IPS DF 4.7 (cell line): Measurements from ENCODE around the gene MRRF.
"Not testable (repeated sequence)": the region's sequence is repeated elsewhere in the genome, so short reads cannot be mapped to it uniquely, and the experiment has no call there.

Experiments used
- DNase-seq: peaks from one replicate; pipeline ENCODE4 v3.0.0-alpha.2; 2013; ENCODE audit warnings: low spot score; ENCODE audit errors: extremely low read depth

MRRF gene

GRCh38 chr9:122354536-122355199 lies 90.0 kb downstream of the MRRF start:
- DNase-seq: no peak

- no peak for DNase-seq
Observed at GRCh38 chr9:122355336-122355875, 90.7 kb downstream of the MRRF start.

- DNase-seq: no peak
Observed at GRCh38 chr9:122356627-122357026, 91.9 kb downstream of the MRRF start.

GRCh38 chr9:122360891-122361290 lies 96.2 kb downstream of the MRRF start:
- DNase-seq: no peak

DNA sequence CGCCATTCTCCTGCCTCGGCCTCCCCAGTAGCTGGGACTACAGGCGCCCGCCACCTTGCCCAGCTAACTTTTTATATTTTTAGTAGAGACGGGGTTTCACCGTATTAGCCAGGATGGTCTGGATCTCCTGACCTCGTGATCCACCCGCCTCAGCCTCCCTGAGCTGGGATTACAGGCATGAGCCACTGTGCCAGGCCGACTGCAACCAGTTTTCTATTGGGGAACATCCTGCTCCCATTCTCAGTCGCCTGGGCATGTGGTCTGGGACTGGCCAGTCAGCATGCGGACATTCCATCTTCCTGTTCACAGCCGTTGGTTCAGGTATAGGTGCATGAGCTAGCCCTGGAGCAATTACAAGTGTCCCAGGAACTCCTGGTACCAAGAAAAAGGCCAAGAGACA lies 98.4 kb downstream of the MRRF start:
- not testable (repeated sequence) for DNase-seq

DNA sequence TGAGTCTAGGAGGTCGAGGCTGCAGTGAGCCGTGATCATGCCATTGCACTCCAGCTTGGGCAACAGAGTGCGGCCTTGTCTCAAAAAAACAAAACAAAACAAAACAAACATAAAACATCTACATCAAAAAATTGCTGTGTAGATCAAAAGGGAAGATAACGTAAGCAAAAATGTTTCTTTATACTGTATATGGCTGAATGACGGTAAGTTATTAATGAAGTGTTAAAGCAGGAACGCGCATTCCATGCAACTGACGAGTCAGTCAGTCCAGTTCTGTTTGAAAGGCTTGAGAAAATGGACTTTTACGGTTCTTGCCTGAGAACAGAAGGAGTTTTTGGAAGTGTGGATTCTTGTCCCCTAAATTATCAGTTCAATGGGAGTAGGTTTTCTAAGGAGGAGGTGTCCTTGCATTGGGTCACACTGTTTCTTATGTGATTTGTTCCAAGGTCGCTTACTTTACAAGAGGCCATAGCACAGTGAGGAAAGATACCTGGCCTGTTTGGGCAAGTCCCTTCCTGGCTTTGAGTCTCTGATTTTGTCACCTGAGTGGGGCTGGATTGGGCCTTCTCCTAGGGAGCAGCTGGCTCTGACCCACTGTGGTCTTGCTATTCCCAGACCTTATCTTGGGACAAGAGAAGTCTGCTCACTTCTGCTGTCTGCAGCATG lies 99.6 kb downstream of the MRRF start:
- DNase-seq: no peak

DNA sequence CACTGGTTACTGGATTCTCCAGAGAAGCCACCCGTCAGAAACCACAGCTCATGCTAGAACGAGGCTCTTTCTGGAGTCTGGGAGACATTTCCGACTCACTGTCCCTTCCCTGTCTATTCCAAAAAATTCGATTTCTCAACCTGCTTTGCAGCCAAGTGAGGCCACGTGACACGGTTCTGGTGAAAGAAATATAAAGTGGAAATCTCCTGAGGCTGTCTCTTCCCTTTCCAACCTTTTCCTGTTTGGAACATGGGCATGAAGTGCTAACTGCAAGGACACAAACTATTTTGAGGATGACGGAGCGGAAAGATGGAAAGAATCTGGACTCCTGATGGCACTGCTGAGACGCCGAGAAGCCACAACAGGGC lies 100.1 kb downstream of the MRRF start:
- DNase-seq: no peak

GRCh38 chr9:122366074-122366660 lies 101.5 kb downstream of the MRRF start:
- no peak for DNase-seq

DNA sequence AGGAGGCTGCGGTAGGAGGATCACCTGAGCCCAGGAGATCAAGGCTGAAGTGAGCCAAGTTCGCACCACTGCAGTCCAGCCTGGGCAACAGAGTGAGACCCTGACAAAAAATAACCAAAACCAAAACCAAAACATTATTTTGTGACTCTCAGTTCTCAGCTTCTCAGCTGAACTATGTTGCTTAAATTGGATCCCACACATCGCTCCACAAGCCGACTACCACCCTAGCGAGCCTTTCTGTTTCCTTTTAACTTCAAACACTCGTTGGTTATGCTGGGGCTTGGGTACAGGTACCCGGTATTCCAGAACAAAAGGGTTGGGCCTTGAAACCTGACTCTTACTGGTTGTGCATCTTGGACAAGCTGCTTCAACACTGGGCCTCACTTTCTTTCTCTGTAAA lies 102.4 kb downstream of the MRRF start:
- no peak for DNase-seq

DNA sequence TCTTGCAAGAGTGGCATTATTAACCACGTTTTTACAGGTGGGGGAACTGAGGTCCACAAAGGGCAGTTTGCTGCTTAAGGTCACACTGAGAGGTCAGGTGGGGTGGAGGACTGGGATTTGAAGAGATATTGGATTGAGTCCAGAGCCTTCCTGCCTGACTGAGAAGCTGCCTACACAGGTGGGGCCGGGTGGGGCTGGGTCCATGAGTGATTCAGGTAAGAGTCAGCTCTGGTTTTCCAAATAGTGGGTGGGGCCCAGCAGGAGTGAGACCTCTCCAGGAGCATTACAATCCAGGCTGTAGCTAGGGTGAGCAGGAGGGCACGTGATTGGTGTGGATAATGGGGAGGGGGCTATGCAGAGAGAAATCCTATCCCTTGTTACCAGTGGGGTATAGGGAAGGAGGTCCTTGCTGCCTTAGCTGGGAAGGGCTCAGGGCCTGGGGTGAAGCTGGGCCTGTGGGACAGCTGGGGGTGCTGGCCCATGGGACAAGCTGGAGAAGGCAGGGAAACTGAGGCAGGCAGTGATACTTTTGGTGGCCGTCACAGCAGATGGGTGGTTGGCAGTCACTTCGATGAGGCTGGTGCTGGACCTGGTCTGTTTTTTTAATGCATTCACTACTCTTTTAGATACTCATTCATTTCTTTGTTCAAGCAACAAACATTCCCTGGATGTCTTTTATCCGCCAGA lies 103.2 kb downstream of the MRRF start:
- DNase-seq: no peak

GRCh38 chr9:122368642-122369041 lies 104.0 kb downstream of the MRRF start:
- no peak for DNase-seq

- no peak for DNase-seq
Observed at GRCh38 chr9:122370303-122370702, 105.6 kb downstream of the MRRF start.

DNA sequence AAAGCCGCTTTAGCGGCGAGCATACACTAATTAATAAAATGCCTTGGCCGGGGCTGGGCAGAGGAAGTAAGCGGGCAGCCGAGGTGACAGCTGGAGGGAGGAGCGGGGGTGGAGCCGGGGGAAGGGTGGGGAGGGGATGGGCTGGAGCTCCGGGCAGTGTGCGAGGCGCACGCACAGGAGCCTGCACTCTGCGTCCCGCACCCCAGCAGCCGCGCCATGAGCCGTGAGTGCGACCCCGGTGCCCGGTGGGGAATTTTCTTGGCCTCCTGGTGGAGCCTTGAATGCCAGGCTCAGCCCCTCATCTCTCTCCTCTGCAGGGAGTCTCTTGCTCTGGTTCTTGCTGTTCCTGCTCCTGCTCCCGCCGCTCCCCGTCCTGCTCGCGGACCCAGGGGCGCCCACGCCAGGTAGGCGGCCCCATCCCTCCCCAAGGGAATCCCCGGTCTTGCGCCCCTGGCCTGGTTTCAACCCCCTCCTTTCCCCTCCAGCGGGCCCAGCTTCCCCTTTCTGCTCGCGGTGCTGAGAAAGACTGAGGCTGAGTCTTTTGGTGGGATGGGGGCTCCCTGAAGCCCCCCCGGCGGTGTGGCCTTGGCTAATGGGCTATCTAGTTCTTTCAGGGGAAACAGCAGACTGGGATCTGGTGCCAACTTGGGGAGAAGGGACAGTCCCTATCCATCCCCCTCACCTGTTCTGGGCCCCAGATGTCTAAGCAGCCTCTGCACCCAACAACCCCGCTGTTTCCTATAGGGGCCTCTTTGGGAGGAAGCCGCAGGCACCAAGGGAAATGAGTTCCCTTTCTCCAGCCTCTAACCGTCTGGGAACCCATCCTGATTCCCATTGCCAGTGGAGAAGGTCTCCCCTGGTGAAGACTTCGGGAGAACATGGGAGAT lies 106.4 kb downstream of the MRRF start, which contains the start of gene PTGS1:
PTGS1 (plus strand) TSS at position 156 of the 887 bp plus-strand sequence; CDS start at position 217, 61 bp downstream.
- DNase-seq: no peak

DNA sequence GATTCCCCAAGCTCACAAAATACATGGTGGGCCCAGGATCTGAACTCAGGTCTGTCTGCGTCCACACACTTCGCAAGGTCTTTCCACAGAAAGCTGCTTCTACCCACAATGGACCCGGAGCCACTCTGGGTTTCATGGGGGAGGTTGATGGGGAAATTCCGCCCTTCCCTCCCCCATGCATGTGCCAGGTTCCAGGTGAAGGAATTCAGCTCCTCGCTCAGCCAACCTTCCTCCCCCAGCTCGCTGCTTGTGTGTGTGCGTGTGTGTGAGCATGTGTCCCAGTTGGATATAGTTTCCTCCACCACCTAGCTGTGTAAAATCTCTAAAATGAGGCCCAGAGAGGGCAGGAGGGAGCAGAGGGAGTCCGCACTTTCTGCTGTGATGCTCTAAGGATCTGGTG lies 107.2 kb downstream of the MRRF start:
- DNase-seq: no peak

GRCh38 chr9:122372856-122373845 lies 108.5 kb downstream of the MRRF start:
- no peak for DNase-seq

DNA sequence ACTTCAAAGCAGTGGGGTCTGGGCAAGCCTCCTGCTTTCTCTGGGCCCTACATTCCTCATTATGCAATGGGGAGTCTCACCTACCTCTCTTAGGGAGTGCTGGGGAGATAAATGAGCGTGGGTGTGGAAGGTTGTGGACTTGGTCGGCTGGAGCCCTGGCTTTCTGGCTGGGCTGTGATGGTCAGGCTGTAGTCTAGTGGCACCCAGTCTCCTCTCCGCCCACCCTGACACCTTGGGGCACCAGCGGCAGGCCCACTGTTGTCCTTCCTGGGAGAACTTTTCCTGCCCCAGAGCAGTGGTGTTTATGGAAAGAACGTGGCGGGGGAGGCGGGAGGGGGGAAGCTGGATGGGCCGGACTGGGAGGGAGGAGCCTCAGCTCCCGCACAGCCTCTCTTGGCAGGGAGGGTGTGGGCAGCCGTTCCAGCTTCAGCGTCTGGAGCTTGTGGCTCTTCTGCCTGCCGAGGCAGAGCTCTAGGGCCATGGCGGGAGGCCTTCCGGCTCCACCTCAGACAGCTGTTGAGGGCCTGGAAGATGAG lies 110.3 kb downstream of the MRRF start:
- no peak for DNase-seq

DNA sequence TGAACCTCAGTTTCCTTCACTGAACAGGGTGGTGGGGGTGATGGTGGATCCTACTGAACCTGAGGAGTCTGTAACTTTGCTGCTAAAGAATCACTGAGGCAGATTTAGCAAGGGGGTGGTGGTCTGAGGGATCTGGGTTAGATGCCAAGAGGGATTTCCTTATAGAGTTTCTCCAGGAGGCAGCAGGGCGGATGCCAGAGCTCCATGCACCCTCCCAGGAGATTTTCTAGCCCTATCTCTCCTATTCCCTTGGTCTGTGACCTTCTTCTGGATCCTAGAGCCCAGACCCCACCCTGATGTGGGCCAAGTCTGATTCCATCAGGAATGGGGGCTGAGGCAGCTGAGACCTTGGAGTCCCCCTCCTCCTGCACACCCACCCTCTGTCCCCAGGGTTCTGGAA lies 112.1 kb downstream of the MRRF start:
- DNase-seq: no peak

DNA sequence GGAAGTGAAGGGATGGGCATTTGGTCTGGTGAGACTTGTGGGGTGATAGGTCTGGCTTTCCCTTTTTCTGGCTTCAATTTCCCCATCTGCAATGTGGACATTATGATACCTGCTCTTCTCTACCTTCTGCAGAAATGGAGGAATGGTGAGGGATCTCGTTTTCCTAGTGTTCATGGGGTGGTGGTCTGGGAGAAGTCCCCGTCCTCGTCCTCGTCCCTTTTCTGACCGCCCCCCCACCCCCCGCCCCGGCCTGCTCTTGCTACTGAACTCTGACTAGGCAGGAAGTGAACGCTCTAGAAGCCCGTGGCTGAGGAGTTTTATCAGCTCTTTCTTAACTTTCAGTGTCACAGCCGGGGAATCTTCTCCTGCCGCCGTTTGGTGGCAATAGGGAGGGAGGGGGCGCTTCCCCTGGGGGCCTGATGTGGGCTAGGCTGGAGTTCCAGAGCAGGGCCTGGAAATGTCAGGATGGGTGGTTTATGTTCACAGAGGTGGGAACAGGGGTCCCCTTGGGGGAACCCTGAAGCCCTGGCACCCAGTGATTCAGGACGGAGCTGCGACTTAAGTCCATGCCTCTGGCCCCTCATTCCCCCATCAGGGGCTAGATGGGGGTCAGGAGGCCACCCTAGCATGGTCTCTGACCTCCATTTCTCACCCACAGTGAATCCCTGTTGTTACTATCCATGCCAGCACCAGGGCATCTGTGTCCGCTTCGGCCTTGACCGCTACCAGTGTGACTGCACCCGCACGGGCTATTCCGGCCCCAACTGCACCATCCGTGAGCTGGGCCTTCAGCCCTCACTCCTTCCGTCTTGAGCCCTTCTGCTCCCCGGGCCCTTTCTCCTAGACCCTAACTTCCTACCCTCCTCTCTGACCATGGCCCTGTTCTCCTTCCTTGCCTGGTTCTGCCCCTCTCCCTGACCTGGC lies 112.8 kb downstream of the MRRF start:
- no peak for DNase-seq
